A549 (cell line): ENCODE data around the gene MAPRE2. TPM values are rescaled to one million over a fixed set of nuclear protein-coding genes. Genes with fewer than 3 reads are reported as not detected.

ENCODE experiments used
- ATAC-seq, 2 experiments: fragments of 200-7000 bp in 1 of 2; fragments of >200 bp in 1 of 2; cut with Nextera tagmentation in 1 of 2; cut with Tn5 transposase in 1 of 2; 3 replicates each; pipeline versions ENCODE4 v1.8.0 to v1.9.1; 2018 to 2020; ENCODE audit warnings: mild to moderate bottlenecking in 1 of 2, moderate library complexity in 1 of 2
- CTCF ChIA-PET: fragments of 300-600 bp; sonication (Branson Sonifier 250); formaldehyde crosslinking; extraction: SDS; loops from one replicate; lab custom pipeline; 2021; ENCODE audit warnings: antibody characterized with exemption, inconsistent platforms; lab: Yijun Ruan, JAX
- POLR2A ChIA-PET: fragments of 350-600 bp; formaldehyde crosslinking; extraction: SDS; loops from one replicate; lab custom pipeline; 2021; ENCODE audit warnings: antibody characterized with exemption, inconsistent platforms; lab: Yijun Ruan, JAX
- DNase-seq, 2 experiments: peaks; one replicate each; pipeline versions ENCODE4 v3.0.0 to v3.0.0-alpha.2; 2011 to 2016; ENCODE audit warnings: low read depth in 1 of 2, low spot score in 1 of 2
- FAIRE-seq: peaks from 2 replicates; lab custom pipeline; 2011; peaks lifted over from hg19 to GRCh38; lab: Jason Lieb, UNC
- H3K27ac ChIP-seq, 2 experiments: fragments of >200 bp; sonication (Bioruptor Twin); formaldehyde crosslinking; 3 replicates each; pipeline ENCODE4 v1.5.1; 2016 to 2017
- H3K4me1 ChIP-seq: fragments of >200 bp; sonication (Bioruptor Twin); formaldehyde crosslinking; 3 replicates; pipeline ENCODE4 v1.6.1; 2016
- H3K4me2 ChIP-seq: fragments of >200 bp; sonication (Bioruptor Twin); formaldehyde crosslinking; 3 replicates; pipeline ENCODE4 v1.6.1; 2016
- H3K4me3 ChIP-seq: fragments of >200 bp; sonication (Bioruptor Twin); formaldehyde crosslinking; 3 replicates; pipeline ENCODE4 v1.5.1; 2016
- H3K9me3 ChIP-seq: fragments of >200 bp; sonication (Bioruptor Twin); formaldehyde crosslinking; 3 replicates; pipeline ENCODE4 v1.6.1; 2016
- BHLHE40 ChIP-seq: IDR thresholded peaks from 2 replicates; pipeline ENCODE4 v1.6.1; 2012; ENCODE audit warnings: low read depth, low read length, inconsistent platforms
- CBX8 ChIP-seq: fragments of 200-600 bp; sonication (generic); IDR thresholded peaks from 2 replicates; pipeline ENCODE4 v1.6.1; 2016
- CTCF ChIP-seq: fragments of >200 bp; sonication (Bioruptor Twin); formaldehyde crosslinking; IDR thresholded peaks from 3 replicates; pipeline ENCODE4 v1.5.1; 2016
- EHF ChIP-seq: fragments of 250-450 bp; sonication (Bioruptor Pico); IDR thresholded peaks from 2 replicates; pipeline ENCODE4 v1.5.0; 2020; ENCODE audit warnings: mild to moderate bottlenecking
- EP300 ChIP-seq, 2 experiments: fragments of >200 bp; sonication (Bioruptor Twin); formaldehyde crosslinking; IDR thresholded peaks; 2 replicates in 1 of 2; 3 replicates in 1 of 2; pipeline ENCODE4 v1.6.1; 2016 to 2017
- GATA3 ChIP-seq: IDR thresholded peaks from 2 replicates; pipeline ENCODE4 v1.6.1; 2012; ENCODE audit warnings: borderline replicate concordance
- HDAC2 ChIP-seq: fragments of 200-600 bp; sonication (generic); IDR thresholded peaks from 2 replicates; pipeline ENCODE4 v1.6.1; 2016
- HMGXB4 ChIP-seq: fragments of 250-450 bp; sonication (Bioruptor Pico); IDR thresholded peaks from 2 replicates; pipeline ENCODE4 v1.5.0; 2021; ENCODE audit warnings: mild to moderate bottlenecking, moderate library complexity, borderline replicate concordance
- HOXB5 ChIP-seq: fragments of 250-450 bp; sonication (Bioruptor Pico); IDR thresholded peaks from 2 replicates; pipeline ENCODE4 v1.5.0; 2020; ENCODE audit warnings: mild to moderate bottlenecking, moderate library complexity
- KDM1A ChIP-seq: fragments of 200-600 bp; sonication (generic); IDR thresholded peaks from 2 replicates; pipeline ENCODE4 v1.6.1; 2016; ENCODE audit warnings: low read depth, mild to moderate bottlenecking
- MAFK ChIP-seq: fragments of 450-650 bp; IDR thresholded peaks from 2 replicates; pipeline ENCODE4 v1.6.1; 2014; ENCODE audit not compliant: partially characterized antibody
- NPAS2 ChIP-seq: fragments of 250-450 bp; sonication (Bioruptor Pico); IDR thresholded peaks from 2 replicates; pipeline ENCODE4 v1.8.0; 2022; ENCODE audit warnings: mild to moderate bottlenecking, moderate library complexity, borderline replicate concordance
- NR3C1 ChIP-seq: fragments of >200 bp; sonication (Bioruptor Twin); formaldehyde crosslinking; IDR thresholded peaks from 3 replicates; pipeline ENCODE4 v1.6.1; 2017
- PHF8 ChIP-seq: fragments of 200-600 bp; sonication (generic); IDR thresholded peaks from 2 replicates; pipeline ENCODE4 v1.6.1; 2016; ENCODE audit warnings: low read depth, mild to moderate bottlenecking, antibody characterized with exemption, moderate library complexity, borderline replicate concordance
- POLR2AphosphoS2 ChIP-seq: conservative IDR thresholded peaks from 2 replicates; pipeline ENCODE4 v1.6.1; 2012; ENCODE audit warnings: low read length, improper control_type of control experiment, inconsistent platforms
- RCOR1 ChIP-seq: fragments of 150-350 bp; IDR thresholded peaks from 2 replicates; pipeline ENCODE4 v1.6.1; 2014; ENCODE audit warnings: antibody characterized with exemption, low read length, low read depth
- SMC3 ChIP-seq: fragments of >200 bp; sonication (Bioruptor Twin); formaldehyde crosslinking; IDR thresholded peaks from 3 replicates; pipeline ENCODE4 v1.6.1; 2018; ENCODE audit warnings: inconsistent platforms
- TFCP2L1 ChIP-seq: fragments of 250-450 bp; sonication (Bioruptor Pico); IDR thresholded peaks from 2 replicates; pipeline ENCODE4 v1.5.0; 2021; ENCODE audit warnings: mild to moderate bottlenecking
- ZFP36 ChIP-seq: fragments of 450-650 bp; IDR thresholded peaks from 2 replicates; pipeline ENCODE4 v1.6.1; 2014; ENCODE audit warnings: borderline replicate concordance; ENCODE audit not compliant: partially characterized antibody
- ZSCAN20 ChIP-seq: fragments of 250-450 bp; sonication (Bioruptor Pico); IDR thresholded peaks from 2 replicates; pipeline ENCODE4 v1.8.0; 2022; ENCODE audit warnings: mild to moderate bottlenecking, moderate library complexity
- WGBS: methylation state at CpG from one replicate; pipeline ENCODE4 v1.1.6; 2017; ENCODE audit errors: missing lambda C conversion rate; 5-methylcytosine and 5-hydroxymethylcytosine counted together
- polyA plus RNA-seq, 4 experiments: library from polyadenylated mRNA; depleted of rRNA in 3 of 4; stranded (reverse); fragments of >200 nt; fragmentation: RNase III in 1 of 4; extraction: RNeasy Plus Mini Kit Qiagen cat#74134 plus additional on column Dnase treatment in 1 of 4; gene quantifications; 2 replicates in 3 of 4; 3 replicates in 1 of 4; pipeline ENCODE4 v1.2.3, GENCODE V29; 2011 to 2017
- TF ChIP-seq, protein P1 (sequence below): fragments of 150-350 bp; IDR thresholded peaks from 2 replicates; pipeline ENCODE4 v1.6.1; 2014; ENCODE audit warnings: low read depth, mild to moderate bottlenecking, low read length
- TF ChIP-seq, protein P2 (sequence below): fragments of >200 bp; sonication (Bioruptor Twin); formaldehyde crosslinking; IDR thresholded peaks from 3 replicates; pipeline ENCODE4 v1.6.1; 2016
- TF ChIP-seq, protein P3 (sequence below): fragments of 200-600 bp; sonication (generic); IDR thresholded peaks from 2 replicates; pipeline ENCODE4 v1.6.1; 2016; ENCODE audit warnings: antibody characterized with exemption, mild to moderate bottlenecking, moderate library complexity

The MAPRE2 gene
- polyA plus RNA-seq, 2 of the 4 experiments (the other 2 are of a cell fraction): 11.4 to 59.1 TPM

GRCh38 chr18:35097763-35098162, 56.5 kb downstream of the MAPRE2 start:
- ChIA-PET CTCF (no interaction called here), POLR2A (no interaction called here)
- Histone ChIP-seq H3K4me3 (no peak overlapping the region), H3K4me1 (no peaks in the 10 kb centered on the region), H3K27ac (no peak overlapping the region)
- FAIRE-seq (no peak), DNase-seq (no peak), ATAC-seq (no peak)
- no peak for TF ChIP-seq HOXB5 (CRISPR knock-in tag)
- TF ChIP-seq ZFP36: no peak
- TF ChIP-seq SMC3: no peak
- no peak for TF ChIP-seq NPAS2
- TF ChIP-seq TFCP2L1: no peak
- no peak for TF ChIP-seq GATA3
- TF ChIP-seq POLR2AphosphoS2: no peak
- TF ChIP-seq CTCF: no peak
- TF ChIP-seq MAFK: no peak
- no peak for TF ChIP-seq BHLHE40
- no peak for TF ChIP-seq PHF8
- TF ChIP-seq, all 56 proteins: peak for 0
- Histone ChIP-seq H3K4me2 (no peak overlapping the region), H3K9me3 (no peaks in the 10 kb centered on the region)
- WGBS: 94% methylated on average over 2 of the region's 2 CpGs

DNA sequence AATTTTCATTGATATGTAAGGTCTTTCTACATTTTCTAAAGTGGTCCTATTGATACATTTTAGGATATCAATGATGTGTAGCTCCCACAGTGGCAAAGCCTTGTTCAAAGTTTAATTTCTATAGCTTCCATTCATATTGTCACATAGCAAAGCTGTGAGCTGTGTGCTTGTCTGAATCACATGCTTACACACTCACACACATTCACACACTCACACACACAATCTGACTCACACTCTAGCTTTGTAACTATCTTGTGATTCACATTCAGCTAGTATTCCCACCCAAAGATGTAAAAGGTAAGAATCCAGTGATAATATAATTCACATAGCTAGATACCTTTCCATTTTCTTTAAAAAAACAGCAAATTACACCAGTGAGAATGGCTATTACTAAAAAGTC, 58.7 kb downstream of the MAPRE2 start:
- no peak for FAIRE-seq
- POLR2A ChIA-PET: no interaction called here
- Histone ChIP-seq H3K4me1 (no peaks in the 10 kb centered on the region), H3K4me3 (no peak overlapping the region), H3K9me3 (no peaks in the 10 kb centered on the region), H3K27ac (no peak overlapping the region), H3K4me2 (no peak overlapping the region)
- no peak for DNase-seq
- ATAC-seq: no peak
- no peak for TF ChIP-seq ZFP36
- TF ChIP-seq HDAC2: no peak
- TF ChIP-seq, protein P1, sequence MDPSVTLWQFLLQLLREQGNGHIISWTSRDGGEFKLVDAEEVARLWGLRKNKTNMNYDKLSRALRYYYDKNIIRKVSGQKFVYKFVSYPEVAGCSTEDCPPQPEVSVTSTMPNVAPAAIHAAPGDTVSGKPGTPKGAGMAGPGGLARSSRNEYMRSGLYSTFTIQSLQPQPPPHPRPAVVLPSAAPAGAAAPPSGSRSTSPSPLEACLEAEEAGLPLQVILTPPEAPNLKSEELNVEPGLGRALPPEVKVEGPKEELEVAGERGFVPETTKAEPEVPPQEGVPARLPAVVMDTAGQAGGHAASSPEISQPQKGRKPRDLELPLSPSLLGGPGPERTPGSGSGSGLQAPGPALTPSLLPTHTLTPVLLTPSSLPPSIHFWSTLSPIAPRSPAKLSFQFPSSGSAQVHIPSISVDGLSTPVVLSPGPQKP: no peak
- TF ChIP-seq ZSCAN20 (CRISPR knock-in tag): no peak
- TF ChIP-seq, protein P2, sequence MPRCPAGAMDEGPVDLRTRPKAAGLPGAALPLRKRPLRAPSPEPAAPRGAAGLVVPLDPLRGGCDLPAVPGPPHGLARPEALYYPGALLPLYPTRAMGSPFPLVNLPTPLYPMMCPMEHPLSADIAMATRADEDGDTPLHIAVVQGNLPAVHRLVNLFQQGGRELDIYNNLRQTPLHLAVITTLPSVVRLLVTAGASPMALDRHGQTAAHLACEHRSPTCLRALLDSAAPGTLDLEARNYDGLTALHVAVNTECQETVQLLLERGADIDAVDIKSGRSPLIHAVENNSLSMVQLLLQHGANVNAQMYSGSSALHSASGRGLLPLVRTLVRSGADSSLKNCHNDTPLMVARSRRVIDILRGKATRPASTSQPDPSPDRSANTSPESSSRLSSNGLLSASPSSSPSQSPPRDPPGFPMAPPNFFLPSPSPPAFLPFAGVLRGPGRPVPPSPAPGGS: no peak
- no peak for TF ChIP-seq EHF
- no peak for TF ChIP-seq CBX8
- TF ChIP-seq KDM1A: no peak
- no peak for TF ChIP-seq RCOR1
- no peak for TF ChIP-seq BHLHE40
- no peak for TF ChIP-seq NR3C1
- TF ChIP-seq EP300 (IDR thresholded peaks at IDR 0.05): no peak
- no peak for TF ChIP-seq POLR2AphosphoS2
- no peak for TF ChIP-seq HMGXB4 (CRISPR knock-in tag)
- TF ChIP-seq, protein P3, sequence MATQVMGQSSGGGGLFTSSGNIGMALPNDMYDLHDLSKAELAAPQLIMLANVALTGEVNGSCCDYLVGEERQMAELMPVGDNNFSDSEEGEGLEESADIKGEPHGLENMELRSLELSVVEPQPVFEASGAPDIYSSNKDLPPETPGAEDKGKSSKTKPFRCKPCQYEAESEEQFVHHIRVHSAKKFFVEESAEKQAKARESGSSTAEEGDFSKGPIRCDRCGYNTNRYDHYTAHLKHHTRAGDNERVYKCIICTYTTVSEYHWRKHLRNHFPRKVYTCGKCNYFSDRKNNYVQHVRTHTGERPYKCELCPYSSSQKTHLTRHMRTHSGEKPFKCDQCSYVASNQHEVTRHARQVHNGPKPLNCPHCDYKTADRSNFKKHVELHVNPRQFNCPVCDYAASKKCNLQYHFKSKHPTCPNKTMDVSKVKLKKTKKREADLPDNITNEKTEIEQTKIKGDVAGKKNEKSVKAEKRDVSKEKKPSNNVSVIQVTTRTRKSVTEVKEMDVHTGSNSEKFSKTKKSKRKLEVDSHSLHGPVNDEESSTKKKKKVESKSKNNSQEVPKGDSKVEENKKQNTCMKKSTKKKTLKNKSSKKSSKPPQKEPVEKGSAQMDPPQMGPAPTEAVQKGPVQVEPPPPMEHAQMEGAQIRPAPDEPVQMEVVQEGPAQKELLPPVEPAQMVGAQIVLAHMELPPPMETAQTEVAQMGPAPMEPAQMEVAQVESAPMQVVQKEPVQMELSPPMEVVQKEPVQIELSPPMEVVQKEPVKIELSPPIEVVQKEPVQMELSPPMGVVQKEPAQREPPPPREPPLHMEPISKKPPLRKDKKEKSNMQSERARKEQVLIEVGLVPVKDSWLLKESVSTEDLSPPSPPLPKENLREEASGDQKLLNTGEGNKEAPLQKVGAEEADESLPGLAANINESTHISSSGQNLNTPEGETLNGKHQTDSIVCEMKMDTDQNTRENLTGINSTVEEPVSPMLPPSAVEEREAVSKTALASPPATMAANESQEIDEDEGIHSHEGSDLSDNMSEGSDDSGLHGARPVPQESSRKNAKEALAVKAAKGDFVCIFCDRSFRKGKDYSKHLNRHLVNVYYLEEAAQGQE: no peak
- CTCF ChIA-PET: no interaction called here
